LHCN-M2 (cell line): ENCODE measurements around the gene ITPRIP. TPM values are rescaled to one million over a fixed set of nuclear protein-coding genes. Genes with fewer than 3 reads are reported as not detected.

ENCODE experiments used
- DNase-seq: peaks from one replicate; pipeline ENCODE4 v3.0.0-alpha.2; 2012; ENCODE audit warnings: low read depth
- total RNA-seq: library from RNA; depleted of rRNA; stranded (reverse); fragments of >200 nt; gene quantifications from 2 replicates; pipeline ENCODE4 v1.2.3, GENCODE V29; 2014

The ITPRIP gene
- total RNA-seq, 1 experiment from 2014 or later, result 20.0 TPM

DNA sequence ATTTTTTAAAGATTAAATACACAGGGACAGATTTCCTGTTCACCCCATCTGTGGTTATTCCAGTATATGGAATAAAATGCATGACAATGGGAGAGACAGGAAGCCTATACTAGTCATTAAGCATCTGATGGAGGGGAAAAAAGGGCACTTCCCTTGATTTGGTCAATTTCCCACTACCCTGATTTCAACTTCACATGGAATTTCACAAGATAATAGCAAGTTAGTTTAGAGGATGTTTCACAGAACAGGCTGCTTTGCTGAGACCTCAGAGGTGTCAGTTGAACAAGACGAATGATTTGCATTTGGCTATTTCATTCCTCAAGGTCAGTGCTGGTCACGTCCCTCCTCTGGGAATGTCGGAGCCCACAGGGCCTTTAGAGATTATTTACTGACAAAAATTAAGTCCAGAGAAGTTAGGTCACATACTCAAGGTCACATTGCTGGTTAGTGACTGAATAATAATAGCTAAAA is 4.7 kb upstream of the ITPRIP start:
- DNase-seq, result peak; percentile 77

DNA sequence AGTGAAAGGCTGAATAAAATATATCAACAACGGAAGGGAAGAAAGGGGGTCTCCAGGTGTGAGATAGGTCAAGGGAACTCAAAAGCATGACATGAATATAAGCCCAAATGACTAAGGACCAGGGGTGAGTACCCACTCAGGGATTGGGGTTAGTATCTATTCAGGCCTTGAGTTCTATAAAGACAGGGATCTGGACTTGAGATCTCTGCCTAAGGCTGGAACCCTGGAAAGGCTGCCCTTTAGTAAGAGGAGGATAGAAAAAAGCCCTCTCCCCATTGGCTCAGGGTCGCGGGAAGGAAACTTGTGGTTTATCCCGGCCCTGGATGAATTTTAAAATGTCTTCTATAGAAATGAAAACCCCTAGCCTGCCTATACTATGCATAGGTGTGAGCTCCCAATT is 2.4 kb upstream of the ITPRIP start:
- DNase-seq, result no peak

DNA sequence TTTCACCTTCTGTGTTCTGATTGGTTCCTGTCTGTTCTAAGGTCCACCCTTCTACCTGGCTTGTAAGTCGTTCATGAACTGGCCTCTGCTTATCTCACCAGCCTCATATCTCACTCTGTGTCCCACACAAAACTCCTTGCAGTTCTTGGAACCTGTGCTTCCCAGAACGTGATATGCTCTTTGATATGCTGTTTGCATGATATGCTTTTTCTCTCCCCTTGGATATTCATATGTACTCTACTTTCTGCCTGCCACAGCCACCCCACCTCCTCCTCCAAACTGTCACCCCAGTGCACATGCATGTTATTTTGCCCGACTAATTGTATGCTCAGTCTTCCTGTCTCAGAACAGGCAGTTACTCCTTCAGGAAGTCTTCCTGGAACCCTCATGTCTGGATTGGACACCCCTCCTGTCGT is 1.9 kb upstream of the ITPRIP start:
- no peak for DNase-seq

DNA sequence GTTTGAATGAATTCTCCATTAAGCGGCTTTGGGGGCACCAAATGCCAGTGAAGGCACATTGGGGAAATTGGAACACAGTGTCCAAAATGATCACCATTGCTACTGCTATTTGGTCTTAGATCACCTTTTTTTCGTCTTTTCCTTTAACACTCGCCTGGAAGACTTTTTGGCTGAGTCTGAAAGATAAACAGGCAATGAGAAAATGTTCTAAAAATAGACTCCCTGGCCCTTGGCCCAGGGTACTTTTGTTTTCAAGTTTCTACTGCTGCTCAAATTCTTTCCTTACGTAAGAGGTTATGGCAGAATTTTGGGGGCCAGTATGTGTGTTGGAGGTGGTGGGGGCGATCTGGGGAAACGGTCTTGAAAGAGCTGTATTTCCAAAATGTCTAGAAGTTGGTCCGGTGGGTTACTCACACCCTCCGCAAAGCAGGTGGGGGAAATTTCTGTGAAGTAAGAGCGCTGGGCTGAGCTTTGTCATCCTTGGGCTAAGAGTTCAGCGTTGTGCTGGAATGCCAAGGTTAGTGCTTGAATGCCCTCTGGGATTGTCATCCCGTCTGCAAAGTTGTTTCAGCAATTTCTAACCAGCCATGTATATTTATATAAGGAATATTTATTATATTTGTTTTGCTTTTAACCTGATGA is 1.3 kb upstream of the ITPRIP start:
- peak; percentile 67 for DNase-seq

DNA sequence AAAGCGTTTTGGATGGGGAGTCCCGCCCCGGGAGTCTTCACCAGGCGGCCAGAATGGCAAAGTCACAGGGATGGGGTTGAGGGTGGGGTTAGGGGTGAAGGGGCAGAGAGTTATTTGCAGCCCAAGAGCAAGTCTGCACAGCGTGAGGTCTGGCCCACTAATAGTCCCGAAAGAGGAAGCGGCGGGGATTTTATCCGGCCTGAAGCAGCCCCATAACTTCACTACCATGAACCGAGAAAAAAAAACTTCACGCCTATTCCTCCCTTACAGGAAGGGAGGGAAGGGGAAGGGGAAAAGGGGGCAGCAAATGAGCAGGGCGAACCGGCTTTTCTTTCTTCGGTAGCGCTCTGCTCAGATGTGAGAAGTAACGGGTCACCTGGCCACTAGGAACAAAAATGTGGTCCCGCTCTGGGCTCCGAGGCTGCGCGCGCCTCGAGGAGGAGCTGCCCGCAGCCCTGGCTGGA is 712 bp downstream of the ITPRIP start:
- no peak for DNase-seq

DNA sequence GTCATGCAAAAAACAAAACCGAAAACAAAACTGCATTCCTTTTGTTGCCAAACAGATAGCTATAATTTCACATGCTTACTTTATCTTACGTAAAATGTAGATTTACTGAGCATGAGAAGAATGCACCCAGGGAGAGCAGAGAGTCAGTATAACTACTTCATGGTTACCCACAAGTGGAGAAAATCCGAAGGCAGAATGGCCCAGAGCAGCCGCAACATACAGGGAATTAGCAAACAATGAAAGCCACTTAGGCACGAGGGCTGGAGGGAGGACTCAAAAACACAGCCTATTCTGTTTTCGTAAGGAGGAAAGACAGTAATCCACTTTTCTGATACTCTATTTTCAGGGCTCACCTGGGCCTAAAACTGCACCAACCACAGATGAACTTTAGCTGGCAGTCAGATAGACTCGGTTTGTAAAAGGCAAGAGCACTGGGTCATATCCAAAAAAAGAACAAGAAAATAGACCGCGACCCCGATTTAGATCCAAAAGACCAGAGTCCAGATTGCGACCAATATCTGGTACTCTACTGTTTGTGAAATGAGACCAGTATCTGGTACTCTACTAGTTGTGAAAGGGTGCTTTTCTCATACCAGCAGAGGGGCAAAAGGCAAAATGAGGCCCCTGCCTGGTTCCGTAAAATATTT is 1.3 kb downstream of the ITPRIP start:
- DNase-seq, result no peak

DNA sequence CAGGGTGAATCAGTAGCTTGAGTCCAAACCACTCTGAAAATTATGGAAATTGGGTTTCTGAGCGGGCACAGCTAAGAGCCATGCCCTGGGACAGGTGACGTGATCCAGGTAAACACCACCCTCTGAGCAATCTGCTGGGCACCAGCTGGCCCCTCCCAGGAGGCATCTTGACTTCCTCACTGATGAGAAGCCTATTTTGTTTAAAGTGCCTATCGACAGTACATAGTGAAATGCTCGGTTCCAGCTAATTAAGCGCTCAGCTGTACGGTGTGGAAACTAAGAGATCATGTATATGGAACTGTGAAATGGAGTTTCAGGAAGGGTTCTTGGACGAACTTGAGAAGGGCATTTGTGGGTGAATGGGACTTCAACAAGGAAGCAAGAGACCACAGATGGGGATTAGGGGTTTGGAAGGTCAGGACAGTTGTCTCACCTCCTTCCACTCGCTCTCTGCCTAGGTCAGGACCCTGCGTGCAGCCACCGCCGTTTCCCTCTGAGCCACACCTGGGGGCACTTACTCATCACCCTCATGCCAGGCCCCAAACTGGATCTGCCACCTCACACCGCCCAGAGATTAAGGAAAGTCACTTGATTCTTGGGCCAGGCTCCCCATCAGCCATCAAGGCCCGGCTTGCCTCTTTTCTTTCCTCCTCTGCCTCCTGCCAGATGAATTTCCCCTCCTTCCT is 3.2 kb downstream of the ITPRIP start:
- no peak for DNase-seq

DNA sequence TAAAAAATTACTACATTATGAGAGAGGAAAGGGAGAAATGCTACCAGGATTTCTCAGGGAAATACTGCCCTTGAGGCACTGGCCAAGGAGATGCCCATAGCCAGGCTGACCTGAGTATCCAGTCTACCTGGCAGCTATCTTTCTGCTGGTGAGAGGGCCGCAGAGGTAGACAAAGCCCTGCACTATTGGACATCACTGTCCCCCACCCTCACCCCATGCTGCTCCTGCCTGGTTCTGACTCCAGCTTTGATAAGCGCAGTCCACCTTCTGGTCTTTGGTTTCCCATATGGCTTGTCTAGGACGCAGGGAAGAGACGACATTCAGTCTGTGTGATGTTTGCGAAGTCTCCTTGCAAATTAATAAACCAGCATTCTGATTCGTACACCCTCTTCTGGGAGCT is 3.7 kb downstream of the ITPRIP start:
- no peak for DNase-seq

DNA sequence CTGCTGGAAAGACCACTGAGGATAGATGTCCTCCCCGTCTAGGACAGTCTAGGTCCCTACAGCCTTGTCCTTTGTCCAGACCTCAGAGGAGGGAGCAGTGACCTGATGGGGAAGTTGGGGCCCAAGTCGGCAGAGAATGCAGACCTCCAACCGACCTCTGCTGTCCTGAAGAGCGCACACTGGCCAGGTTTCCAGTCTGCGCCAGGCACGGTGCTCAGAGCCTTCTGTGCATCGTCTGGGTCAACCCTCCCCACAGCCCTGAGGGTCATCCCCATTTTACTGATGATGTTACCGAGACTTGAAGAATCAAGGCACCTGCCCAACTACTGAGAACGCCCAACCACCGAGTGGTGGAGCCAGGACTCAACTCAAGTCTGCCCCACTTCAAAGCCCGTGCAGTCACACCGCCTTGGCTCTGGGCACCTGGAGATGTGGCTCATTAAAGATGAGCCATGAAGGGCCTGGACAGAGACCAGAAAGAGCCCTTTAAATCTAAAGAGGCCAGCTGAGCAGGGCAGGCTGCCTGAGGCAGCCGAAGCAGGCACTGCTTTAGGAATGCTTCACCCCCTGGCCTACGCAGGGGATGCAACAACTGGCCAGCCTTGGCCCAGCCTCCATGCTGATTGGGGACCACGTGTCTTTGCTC is 4.4 kb downstream of the ITPRIP start:
- no peak for DNase-seq

DNA sequence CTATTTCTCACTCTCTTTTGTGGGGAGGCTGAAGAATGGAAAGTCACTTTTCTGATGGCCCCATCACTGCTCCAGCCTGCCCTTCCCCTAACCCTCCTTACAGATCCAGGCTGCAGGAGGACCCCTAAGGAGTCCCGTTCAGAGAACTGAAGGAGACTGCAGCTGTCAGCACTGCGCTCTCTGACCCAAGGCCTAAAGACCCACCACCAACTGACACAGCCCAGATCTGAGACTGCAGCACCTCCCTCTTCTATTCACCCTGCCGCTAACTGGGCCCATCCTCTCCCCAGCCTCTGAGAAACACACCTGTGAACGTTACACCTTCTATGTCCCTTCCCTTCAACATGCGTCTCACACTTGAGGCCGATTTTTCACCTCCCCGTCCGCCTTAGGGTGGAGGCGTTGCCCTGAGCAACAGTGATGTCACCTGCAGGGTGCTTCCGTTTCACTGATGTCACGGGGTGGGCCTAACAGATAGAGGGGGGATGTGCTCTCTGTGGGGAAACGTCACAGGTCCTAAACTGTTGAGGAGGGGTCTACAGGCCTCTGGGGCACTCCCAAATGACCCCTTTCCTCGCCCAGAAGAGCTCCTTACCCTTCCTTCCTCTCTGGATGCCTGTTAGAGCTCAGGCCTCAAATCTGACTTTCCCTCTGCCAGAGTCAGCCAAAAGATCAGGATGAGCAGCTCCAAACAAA is 5.1 kb downstream of the ITPRIP start:
- DNase-seq, result no peak

DNA sequence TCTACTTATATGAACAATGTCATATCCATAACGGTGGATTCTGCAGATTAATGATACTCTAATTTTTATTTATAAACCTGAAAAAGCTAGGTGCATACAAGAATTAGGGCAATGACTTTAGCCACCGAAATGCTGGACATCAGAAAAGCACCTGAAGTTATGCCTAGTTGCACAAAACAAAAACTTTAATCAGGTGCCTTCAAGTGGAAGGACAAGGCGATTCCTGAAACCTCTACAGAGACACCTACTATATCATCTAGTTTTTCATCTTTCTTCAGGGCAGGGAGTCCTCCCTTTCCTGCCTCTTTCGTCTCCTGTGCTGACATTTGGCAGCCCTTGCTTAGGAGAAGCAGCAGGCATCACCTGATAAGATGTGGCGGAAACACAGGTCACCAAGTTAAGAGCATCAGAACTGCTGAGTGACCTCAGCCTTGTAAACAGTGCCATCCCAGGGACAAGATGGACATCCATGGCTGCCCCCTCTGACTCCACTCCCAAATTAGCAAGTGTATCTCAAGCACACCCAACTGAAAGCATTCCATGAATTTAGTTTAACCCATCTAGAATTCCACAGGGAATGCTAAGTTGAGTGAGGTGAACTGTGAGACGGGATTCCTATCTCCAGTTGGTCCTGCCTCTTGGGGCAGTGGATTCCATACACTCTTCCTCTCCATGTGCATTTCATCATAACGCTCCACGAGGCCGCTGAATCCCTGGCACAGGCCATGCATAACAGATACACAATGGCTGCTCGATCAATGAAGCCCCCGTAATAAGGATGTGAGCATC is 5.8 kb downstream of the ITPRIP start:
- no peak for DNase-seq

DNA sequence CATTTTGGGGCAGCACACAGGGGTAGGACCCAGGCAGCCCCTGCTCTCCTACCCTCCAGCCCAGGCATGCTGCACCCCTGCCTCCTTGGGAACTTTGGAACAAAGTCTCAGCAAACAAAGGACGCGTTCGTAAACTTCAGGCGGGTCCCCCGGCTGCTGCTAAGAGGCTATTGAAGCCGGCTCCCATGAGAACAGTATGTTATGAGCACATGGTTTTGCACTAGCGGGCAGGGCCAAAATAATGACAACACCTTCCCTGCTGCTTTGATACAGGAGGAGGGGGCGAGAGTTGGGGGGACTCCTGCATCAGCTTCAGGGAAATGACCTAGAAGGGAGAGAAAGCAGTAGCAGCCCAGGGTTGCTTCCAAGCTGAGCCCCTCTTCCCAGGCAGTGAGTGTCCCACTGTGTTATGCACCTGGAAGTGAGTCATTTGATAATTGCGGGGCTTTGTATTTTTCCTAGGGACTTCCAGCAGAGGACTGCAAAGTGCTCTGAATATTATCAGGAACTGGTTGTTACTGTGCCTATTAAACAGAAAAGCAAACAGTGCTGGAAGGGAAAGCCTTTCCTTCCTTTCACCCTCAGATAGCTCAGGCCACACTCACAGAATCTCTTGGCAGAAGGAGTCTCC is 6.9 kb downstream of the ITPRIP start:
- DNase-seq, result peak; percentile 54

DNA sequence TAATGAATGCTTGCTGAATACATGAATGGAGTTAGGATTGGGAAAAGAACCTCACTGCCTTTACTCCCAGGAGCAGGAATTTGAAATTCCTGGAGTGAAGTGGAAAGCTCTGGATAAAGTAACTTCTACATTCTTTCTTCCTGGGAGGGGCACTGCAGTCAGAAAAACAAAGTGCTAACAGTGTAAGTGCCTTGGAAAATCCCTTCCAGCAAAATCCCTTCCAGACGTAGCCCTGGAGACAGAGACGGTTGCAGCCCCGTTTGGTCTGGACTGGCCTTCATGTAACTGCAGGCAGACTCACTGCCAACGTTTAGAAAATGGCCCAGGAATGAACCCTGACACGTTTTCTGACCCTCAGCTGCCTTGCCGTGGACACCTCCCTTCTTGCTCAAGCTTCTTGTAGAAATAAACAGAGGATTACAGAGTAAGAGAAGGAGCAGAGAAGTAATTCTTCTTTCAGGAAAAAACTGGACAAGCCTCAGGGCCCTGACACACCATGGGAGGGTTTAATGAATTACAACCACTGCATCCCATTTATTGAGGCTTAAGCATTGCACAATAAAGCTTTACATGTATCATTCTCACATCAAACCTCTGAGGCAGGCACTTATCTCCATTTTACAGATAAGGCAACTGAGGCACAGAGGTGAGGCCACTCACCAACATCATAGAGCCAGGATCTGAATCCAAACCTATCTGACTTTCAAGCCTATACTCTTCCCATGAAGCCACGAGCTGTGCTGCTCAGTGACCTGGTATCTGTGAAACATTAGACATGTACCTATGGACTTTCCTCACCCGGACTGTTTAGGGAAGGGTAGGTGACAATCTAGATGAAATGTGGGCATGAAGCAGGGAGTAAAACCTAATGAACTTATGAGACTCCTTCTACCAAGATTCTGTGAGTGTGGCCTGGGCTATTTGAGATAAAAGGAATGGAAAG is 7.8 kb downstream of the ITPRIP start:
- DNase-seq, result peak; percentile 63

DNA sequence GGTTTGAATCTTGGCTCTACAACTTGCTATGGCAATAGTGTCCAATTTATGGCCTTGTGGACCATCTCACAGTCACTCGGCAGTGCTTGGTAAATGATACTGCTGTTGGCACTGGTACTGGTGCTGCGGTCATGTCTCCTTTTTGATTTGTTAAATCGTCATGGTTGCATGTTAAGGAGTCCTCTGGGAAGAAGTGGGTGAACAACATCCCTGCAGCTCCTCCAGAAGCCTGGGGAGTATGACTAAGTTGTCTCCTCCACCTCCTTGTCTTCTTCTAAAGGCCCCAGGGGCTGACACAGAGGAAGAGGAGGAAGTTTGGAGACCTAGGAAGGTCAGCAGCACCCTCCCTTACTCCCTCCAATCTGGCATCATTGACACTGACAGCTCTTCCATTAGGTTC is 8.5 kb downstream of the ITPRIP start:
- peak; percentile 94 for DNase-seq

DNA sequence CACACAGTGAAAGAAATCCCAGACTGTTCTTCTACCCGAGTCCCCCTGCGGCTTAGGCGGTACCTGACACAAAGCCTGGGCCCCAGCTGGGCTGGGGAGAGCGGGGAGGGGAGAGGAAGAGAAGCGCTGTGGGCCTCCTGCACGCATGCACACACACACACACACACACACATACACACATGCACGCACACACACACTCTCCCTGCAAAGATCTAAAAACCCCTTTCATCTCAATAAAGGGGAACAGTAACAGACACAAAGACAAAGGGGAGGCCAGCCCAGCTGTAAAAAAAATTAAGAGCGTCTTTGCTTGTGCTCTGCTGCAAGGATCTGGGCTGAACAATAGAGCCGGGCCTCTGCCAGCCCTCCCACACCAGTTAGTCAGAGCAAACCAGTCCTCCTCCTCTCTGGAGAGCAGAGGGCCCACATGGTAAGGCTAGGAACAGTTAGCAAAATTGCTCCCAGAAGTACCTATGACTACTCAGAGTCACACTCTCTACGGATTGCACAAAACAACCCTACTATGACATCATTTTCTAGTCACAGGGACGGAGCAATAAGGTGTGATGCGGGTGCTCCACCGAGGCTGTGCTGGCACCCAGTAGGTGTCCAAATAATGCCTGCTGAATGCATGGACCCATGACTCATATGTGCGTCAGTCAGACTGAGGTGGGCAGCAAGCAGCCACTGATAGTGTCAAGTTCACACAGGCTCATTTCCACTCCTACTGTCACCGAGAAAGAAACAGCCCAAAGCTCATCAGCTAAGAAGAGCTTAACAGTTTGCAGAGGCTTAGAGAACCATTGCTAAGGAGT is 9.2 kb downstream of the ITPRIP start:
- DNase-seq, result peak; percentile 91

DNA sequence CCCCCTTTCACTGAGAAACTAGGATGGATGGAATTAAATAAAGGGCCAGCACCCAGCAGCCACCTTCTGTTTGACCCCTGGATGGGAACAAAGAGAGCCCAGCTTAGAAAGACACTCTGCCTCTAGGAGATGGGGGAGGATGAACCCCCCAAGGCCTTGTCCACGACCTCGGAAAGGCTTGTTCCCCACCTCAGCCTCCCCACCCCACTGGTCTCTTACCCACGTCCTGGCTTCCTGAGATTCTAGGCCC is 9.7 kb downstream of the ITPRIP start:
- no peak for DNase-seq

DNA sequence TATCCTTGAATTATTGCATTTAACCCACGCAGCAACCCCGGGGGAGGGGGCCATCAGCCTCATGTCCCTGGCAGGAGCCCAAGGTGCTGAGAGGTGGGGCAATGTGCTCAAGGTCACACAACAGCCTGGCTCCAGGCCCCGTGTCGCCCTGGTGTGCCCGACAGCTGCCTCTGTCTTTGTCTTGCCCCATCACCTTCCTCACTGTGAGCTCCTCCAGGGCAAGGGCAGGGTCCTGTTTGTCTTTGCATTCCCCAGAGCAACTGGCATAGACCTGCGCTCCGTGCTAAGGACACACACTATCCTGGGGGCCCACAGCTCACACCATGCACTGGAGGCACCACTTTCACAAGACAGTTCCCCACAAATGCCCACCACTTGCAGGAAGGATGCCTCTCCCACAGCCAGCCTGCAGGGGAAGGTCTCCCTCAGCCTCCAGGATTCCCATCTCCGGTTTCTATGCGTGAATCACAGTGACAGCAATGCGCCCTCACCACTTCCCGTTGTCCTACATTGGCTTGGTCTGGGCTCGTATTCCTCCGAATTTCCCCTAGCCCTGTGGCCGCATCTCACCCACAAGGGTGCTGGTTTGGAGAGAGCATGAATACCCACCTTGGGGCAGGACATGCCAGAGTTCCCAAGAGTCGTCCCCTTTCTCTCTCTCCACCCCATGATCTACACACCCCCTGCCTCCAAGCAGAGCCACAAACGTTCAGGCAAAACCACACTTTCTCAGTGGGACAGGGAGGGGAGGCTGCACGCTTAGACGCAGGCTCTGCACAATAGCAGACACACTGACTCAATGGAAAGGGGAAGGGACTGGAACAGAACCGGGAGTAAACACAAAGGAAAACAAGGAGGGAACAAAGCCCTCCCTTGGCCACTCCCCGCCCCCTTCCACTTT is 10.3 kb downstream of the ITPRIP start:
- peak; percentile 92 for DNase-seq
